Measurements from ENCODE around the gene VPS8. TPM values are rescaled to one million over a fixed set of nuclear protein-coding genes. Genes with fewer than 3 reads are reported as not detected.

The VPS8 gene
- total and polyA plus RNA-seq, 2 of the 8 experiments (the other 6 are each of a cell fraction or from before 2014, with no cell fraction given), result 13.0 to 41.0 TPM

DNA sequence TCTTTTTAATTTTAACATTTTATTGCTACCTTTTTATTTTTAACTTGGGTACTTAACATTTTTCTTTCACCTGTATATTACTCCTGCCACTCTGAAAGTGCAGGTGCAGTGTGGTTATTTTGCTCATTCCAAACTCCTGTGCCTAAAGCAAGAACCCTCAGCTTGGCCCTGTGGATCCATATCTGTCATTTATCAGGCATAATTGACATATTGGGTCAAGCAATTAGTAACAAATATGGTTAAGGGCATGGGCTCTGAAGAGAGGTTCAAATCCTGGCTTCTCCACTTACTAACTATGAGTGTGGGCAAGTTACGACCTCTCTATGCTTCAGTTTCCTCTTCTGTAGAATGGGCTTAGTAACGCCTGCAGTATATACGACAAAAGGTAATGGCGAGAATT lies 9.8 kb upstream of the VPS8 start:
- no peaks in the 10 kb centered on the region for H3K23me2 ChIP-seq (ENCODE audit: low read depth, low read length)
- H2BK5ac ChIP-seq (ENCODE audit: low read depth, low read length), result no peak overlapping the region
- no peak overlapping the region for H3K14ac ChIP-seq (ENCODE audit: insufficient read length)
- no peak overlapping the region for H3K9ac ChIP-seq (replicated peaks in 1 of 4; ENCODE audit: extremely low read depth in 1 of 4, low read depth in 3 of 4, low read length in 3 of 4)
- no peak overlapping the region for H3K4me2 ChIP-seq (ENCODE audit: insufficient read depth in 1 of 2, low read depth in 2 of 2, low read length in 2 of 2)
- no peak overlapping the region for H2BK120ac ChIP-seq (replicated peaks; ENCODE audit: low read depth, low read length)
- no peak overlapping the region for H2BK12ac ChIP-seq (ENCODE audit: low read depth, low read length)
- ChIA-PET POLR2A (ENCODE audit: partially characterized antibody) (no interaction called here), CTCF (ENCODE audit: partially characterized antibody) (interaction anchor here (0.7 to 4.6 kb wide), 25 partner anchors 8 to 786 kb away, joined by 3 to 39 read pairs (median 4); partner anchors contain the start of gene VPS8)
- no peak overlapping the region for H2AFZ ChIP-seq (ENCODE audit: low read length)
- no peaks in the 10 kb centered on the region for H3K36me3 ChIP-seq (ENCODE audit: control insufficient read depth in 2 of 4, insufficient read depth in 4 of 4, low read length in 3 of 4)
- no peak for DNase-seq (ENCODE audit: low read depth in 1 of 2, low spot score in 2 of 2)
- 94% methylated on average over 4 of the region's 4 CpGs; no CpG with 5 or more reads in 1 of the 2 experiments for WGBS, 2 experiments (ENCODE audit: extremely low coverage in 1 of 2, insufficient coverage in 1 of 2, insufficient read length in 1 of 2, insufficient replicate concordance in 2 of 2, low coverage in 1 of 2, low lambda C conversion rate in 2 of 2, missing lambda C conversion rate in 1 of 2)
- H3K56ac ChIP-seq (replicated peaks; ENCODE audit: insufficient read length, low read depth, low read length), result no peak overlapping the region
- no peak overlapping the region for H2BK15ac ChIP-seq (ENCODE audit: low read length)
- H3K27me3 ChIP-seq (replicated peaks in 1 of 4; ENCODE audit: control insufficient read depth in 3 of 4, extremely low read depth in 1 of 4, insufficient read depth in 3 of 4, low read length in 3 of 4), result no peaks in the 10 kb centered on the region
- H3K23ac ChIP-seq (ENCODE audit: insufficient read length), result no peak overlapping the region
- no peaks in the 10 kb centered on the region for H4K20me1 ChIP-seq (replicated peaks in 1 of 2; ENCODE audit: control insufficient read depth in 1 of 2, insufficient read depth in 2 of 2, low read length in 2 of 2)
- H3K4me3 ChIP-seq (ENCODE audit: extremely low read depth in 1 of 4, insufficient read depth in 2 of 4, low read depth in 3 of 4, low read length in 4 of 4), result no peak overlapping the region
- no peaks in the 10 kb centered on the region for H3K4me1 ChIP-seq (replicated peaks in 1 of 4; ENCODE audit: control insufficient read depth in 3 of 4, insufficient read depth in 4 of 4, low read length in 3 of 4)
- no peak overlapping the region for H2BK20ac ChIP-seq (ENCODE audit: low read length)
- H3K4ac ChIP-seq (replicated peaks; ENCODE audit: insufficient read length, low read depth, low read length), result no peak overlapping the region
- H4K8ac ChIP-seq (ENCODE audit: extremely low read depth, insufficient read depth, low read length), result no peak overlapping the region
- H4K5ac ChIP-seq (ENCODE audit: insufficient read length, low read depth, low read length), result no peak overlapping the region
- H3K18ac ChIP-seq (ENCODE audit: extremely low read depth, low read length), result no peak overlapping the region
- H2AK5ac ChIP-seq (ENCODE audit: low read depth, low read length), result no peak overlapping the region
- FAIRE-seq, result no peak
- no peaks in the 10 kb centered on the region for H3K79me1 ChIP-seq (ENCODE audit: low read depth, low read length)
- no peaks in the 10 kb centered on the region for H3K9me3 ChIP-seq (ENCODE audit: insufficient read depth in 2 of 2, low read depth in 1 of 2, low read length in 1 of 2)
- H3K79me2 ChIP-seq (ENCODE audit: control insufficient read depth in 1 of 2, insufficient read depth in 2 of 2, low read length in 2 of 2), result no peaks in the 10 kb centered on the region
- no peak overlapping the region for H3K27ac ChIP-seq (ENCODE audit: low read depth, low read length)
- H4K91ac ChIP-seq (replicated peaks; ENCODE audit: insufficient read length, low read length), result no peak overlapping the region
- TF ChIP-seq KDM1A (IDR thresholded peaks at IDR 0.05; ENCODE audit: borderline replicate concordance, low read length) (no peak), CBX8 (IDR thresholded peaks at IDR 0.05; ENCODE audit: borderline replicate concordance, low read depth, low read length) (no peak), HDAC2 (IDR thresholded peaks at IDR 0.05; ENCODE audit: borderline replicate concordance in 1 of 2, low read depth in 2 of 2, low read length in 2 of 2) (no peak), CBX5 (IDR thresholded peaks at IDR 0.05; ENCODE audit: low read depth, low read length) (no peak)
- TF ChIP-seq, protein P1, sequence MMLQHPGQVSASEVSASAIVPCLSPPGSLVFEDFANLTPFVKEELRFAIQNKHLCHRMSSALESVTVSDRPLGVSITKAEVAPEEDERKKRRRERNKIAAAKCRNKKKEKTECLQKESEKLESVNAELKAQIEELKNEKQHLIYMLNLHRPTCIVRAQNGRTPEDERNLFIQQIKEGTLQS (IDR thresholded peaks at IDR 0.05; ENCODE audit: insufficient read depth, low read depth, low read length), result no peak
